CD4-positive, alpha-beta T cell (primary cell): Measurements from ENCODE around the gene STPG4. TPM values are rescaled to one million over a fixed set of nuclear protein-coding genes. Genes with fewer than 3 reads are reported as not detected.

Experiments used
- ATAC-seq: fragments of 200-7000 bp; cut with Tn5 transposase; one replicate; pipeline ENCODE4 v1.10.0; 2022; ENCODE audit warnings: mild to moderate bottlenecking; ENCODE audit not compliant: poor library complexity
- CTCF ChIA-PET: fragments of 350-600 bp; sonication (Branson Sonifier 250); formaldehyde crosslinking; loops from one replicate; lab custom pipeline; 2021; ENCODE audit warnings: antibody characterized with exemption, inconsistent platforms; lab: Charles Lee
- POLR2A ChIA-PET: fragments of 350-600 bp; sonication (Branson Sonifier 250); formaldehyde crosslinking; loops from one replicate; lab custom pipeline; 2021; ENCODE audit warnings: antibody characterized with exemption, inconsistent platforms; lab: Charles Lee
- DNase-seq, 14 experiments: peaks; one replicate each; pipeline ENCODE4 v3.0.0-alpha.2; 2013 to 2020; ENCODE audit warnings: mixed read lengths in 2 of 14
- H3K27ac ChIP-seq, 2 donors: one replicate each; pipeline versions ENCODE4 v1.5.1 to v1.7.0; 2013; ENCODE audit warnings: low read length in 2 of 2, low read depth in 1 of 2, mild to moderate bottlenecking in 1 of 2
- H3K27me3 ChIP-seq, 2 experiments: 1 replicate in 1 of 2; 2 replicates in 1 of 2; pipeline versions ENCODE4 v1.6.1 to v1.7.0; 2013; ENCODE audit warnings: low read length in 2 of 2, control low read depth in 1 of 2, mild to moderate bottlenecking in 1 of 2, moderate library complexity in 1 of 2; ENCODE audit not compliant: insufficient read depth in 2 of 2, control insufficient read depth in 1 of 2
- H3K36me3 ChIP-seq: one replicate; pipeline ENCODE4 v1.6.1; 2013; ENCODE audit warnings: low read length, control low read depth; ENCODE audit not compliant: insufficient read depth
- H3K4me1 ChIP-seq: one replicate; pipeline ENCODE4 v1.6.1; 2013; ENCODE audit warnings: low read length, control low read depth; ENCODE audit not compliant: insufficient read depth
- H3K4me3 ChIP-seq: one replicate; pipeline ENCODE4 v1.5.1; 2013; ENCODE audit warnings: mild to moderate bottlenecking, low read length, moderate library complexity
- H3K9me3 ChIP-seq, 2 experiments: 1 replicate in 1 of 2; 2 replicates in 1 of 2; pipeline versions ENCODE4 v1.6.1 to v1.7.0; 2013; ENCODE audit warnings: low read length in 2 of 2, mild to moderate bottlenecking in 2 of 2, control low read depth in 1 of 2, moderate library complexity in 1 of 2; ENCODE audit not compliant: control insufficient read depth in 1 of 2, insufficient read depth in 1 of 2
- H3K27ac Mint-ChIP-seq: one replicate; pipeline ENCODE4 v1.8.0; 2020; ENCODE audit warnings: mixed read lengths
- H3K27me3 Mint-ChIP-seq: one replicate; pipeline ENCODE4 v1.8.0; 2021; ENCODE audit warnings: mixed read lengths
- H3K36me3 Mint-ChIP-seq: one replicate; pipeline ENCODE4 v1.8.0; 2021; ENCODE audit warnings: low read depth, mixed read lengths
- H3K4me1 Mint-ChIP-seq: one replicate; pipeline ENCODE4 v1.8.0; 2021; ENCODE audit warnings: low read depth, mixed read lengths
- H3K4me3 Mint-ChIP-seq: one replicate; pipeline ENCODE4 v1.8.0; 2020; ENCODE audit warnings: mild to moderate bottlenecking, mixed read lengths
- H3K9me3 Mint-ChIP-seq: one replicate; pipeline ENCODE4 v1.8.0; 2020; ENCODE audit warnings: mixed read lengths
- CTCF ChIP-seq: fragments of 200-600 bp; IDR thresholded peaks from one replicate; pipeline ENCODE4 v1.8.0; 2022; ENCODE audit warnings: antibody characterized with exemption, mild to moderate bottlenecking
- intact Hi-C, 2 experiments: fragments of 100-400 bp; cut with DNase I in 1 of 2; cut with micrococcal nuclease in 1 of 2; formaldehyde crosslinking; loops; one replicate each; pipeline versions ENCODE4 v1.15.1 to v1.9.0; 2023 to 2025; cut with DNase I, micrococcal nuclease
- total RNA-seq, 174 experiments: library from RNA in 2 of 174; stranded (reverse) in 2 of 174; gene quantifications; one replicate each; pipeline ENCODE4 v1.2.3 and lab custom pipeline; 2021 to 2026

STPG4 gene
- total RNA-seq, 2 experiments from 2014 or later = not detected

DNA sequence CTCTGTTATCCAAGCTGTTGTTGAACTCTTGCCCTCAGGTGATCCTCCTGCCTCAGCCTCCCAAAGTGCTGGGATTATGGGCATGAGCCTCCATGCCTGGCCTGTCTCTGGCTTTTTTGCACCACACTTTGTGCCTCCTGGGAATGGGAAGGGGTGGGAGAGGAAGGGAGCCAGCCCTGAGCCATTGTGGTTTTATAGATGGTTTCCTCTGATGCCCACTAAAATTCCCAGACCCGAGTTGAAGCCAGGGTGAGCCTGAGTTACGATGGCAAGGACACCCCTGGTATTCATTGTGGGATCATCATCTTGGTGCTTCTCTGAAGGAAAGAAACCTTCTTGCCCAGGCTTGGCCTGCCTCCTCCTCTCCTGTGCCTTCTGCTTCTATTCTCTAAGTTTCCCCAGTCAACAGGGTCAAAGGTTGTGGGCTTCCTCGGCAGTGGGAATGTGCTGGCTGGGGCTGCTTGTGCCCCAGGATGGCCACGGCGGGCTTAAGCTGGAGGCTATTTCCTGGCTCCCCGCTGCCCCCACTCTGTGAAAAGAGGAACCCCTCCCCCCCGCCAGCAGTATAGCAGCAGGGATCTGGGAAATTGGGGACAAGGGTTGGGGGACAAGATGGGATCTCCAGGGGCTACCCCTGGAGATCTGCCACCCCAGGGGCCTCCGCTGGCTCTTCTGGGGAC lies 106.2 kb downstream of the STPG4 start:
- Mint-ChIP-seq H3K27me3 (no peaks in the 10 kb centered on the region), H3K36me3 (peaks cover 84% of the 10 kb centered on the region), H3K9me3 (no peaks in the 10 kb centered on the region), H3K27ac (no peak overlapping the region), H3K4me3 (no peak overlapping the region), H3K4me1 (peaks cover 2% of the 10 kb centered on the region)
- Histone ChIP-seq H3K27me3 (no peaks in the 10 kb centered on the region), H3K36me3 (peaks cover 78% of the 10 kb centered on the region), H3K4me3 (no peak overlapping the region), H3K4me1 (no peaks in the 10 kb centered on the region), H3K9me3 (peaks cover 0 to 5% of the 10 kb centered on the region in 2 experiments), H3K27ac (no peak overlapping the region)
- ChIA-PET CTCF (no interaction called here), POLR2A (no interaction called here)
- DNase-seq (no peak), ATAC-seq (no peak)
- intact Hi-C loops = no loop called here
- TF ChIP-seq CTCF = no peak

GRCh38 chr2:47046271-47046670 lies 108.8 kb downstream of the STPG4 start:
- no peak overlapping the region for H3K27ac ChIP-seq
- Mint-ChIP-seq H3K27ac (no peak overlapping the region), H3K27me3 (no peaks in the 10 kb centered on the region), H3K4me3 (no peak overlapping the region), H3K4me1 (no peaks in the 10 kb centered on the region), H3K36me3 (peaks cover 84% of the 10 kb centered on the region), H3K9me3 (no peaks in the 10 kb centered on the region)
- CTCF ChIA-PET = no interaction called here
- DNase-seq (no peak), ATAC-seq (no peak)
- TF ChIP-seq CTCF = no peak
- H3K4me1 ChIP-seq = no peaks in the 10 kb centered on the region
- POLR2A ChIA-PET = interaction anchor here (0.6 kb wide), 1 partner anchor 149 kb away, joined by 5 read pairs; no protein-coding TSS in a partner anchor
- intact Hi-C loops = no loop called here
- no peaks in the 10 kb centered on the region for H3K27me3 ChIP-seq
- H3K36me3 ChIP-seq = peaks cover 70% of the 10 kb centered on the region
- no peak overlapping the region for H3K4me3 ChIP-seq
- H3K9me3 ChIP-seq = no peaks in the 10 kb centered on the region

- DNase-seq = no peak
- ChIA-PET CTCF (no interaction called here), POLR2A (no interaction called here)
- intact Hi-C loops = no loop called here
- no peaks in the 10 kb centered on the region for H3K4me1 Mint-ChIP-seq
- H3K4me3 Mint-ChIP-seq = no peak overlapping the region
- ATAC-seq = no peak
- no peaks in the 10 kb centered on the region for H3K9me3 ChIP-seq
- peaks cover 78% of the 10 kb centered on the region for H3K36me3 Mint-ChIP-seq
- TF ChIP-seq CTCF = no peak
- H3K4me1 ChIP-seq = no peaks in the 10 kb centered on the region
- H3K27ac ChIP-seq = no peak overlapping the region
- H3K27me3 ChIP-seq = no peaks in the 10 kb centered on the region
- H3K4me3 ChIP-seq = no peak overlapping the region
- H3K27ac Mint-ChIP-seq = no peak overlapping the region
- peaks cover 76% of the 10 kb centered on the region for H3K36me3 ChIP-seq
- H3K9me3 Mint-ChIP-seq = no peaks in the 10 kb centered on the region
- no peaks in the 10 kb centered on the region for H3K27me3 Mint-ChIP-seq
Observed at GRCh38 chr2:47043891-47044239, 111.2 kb downstream of the STPG4 start.
